NCI-H1105 treated with DMSO at 0.1 percent for 48 hours (cell line): Measurements from ENCODE around the gene LRRFIP2.

Experiments used
- DNase-seq: peaks from one replicate; lab custom pipeline; 2025; lab: John Stamatoyannopoulos, UW

LRRFIP2 gene

DNA sequence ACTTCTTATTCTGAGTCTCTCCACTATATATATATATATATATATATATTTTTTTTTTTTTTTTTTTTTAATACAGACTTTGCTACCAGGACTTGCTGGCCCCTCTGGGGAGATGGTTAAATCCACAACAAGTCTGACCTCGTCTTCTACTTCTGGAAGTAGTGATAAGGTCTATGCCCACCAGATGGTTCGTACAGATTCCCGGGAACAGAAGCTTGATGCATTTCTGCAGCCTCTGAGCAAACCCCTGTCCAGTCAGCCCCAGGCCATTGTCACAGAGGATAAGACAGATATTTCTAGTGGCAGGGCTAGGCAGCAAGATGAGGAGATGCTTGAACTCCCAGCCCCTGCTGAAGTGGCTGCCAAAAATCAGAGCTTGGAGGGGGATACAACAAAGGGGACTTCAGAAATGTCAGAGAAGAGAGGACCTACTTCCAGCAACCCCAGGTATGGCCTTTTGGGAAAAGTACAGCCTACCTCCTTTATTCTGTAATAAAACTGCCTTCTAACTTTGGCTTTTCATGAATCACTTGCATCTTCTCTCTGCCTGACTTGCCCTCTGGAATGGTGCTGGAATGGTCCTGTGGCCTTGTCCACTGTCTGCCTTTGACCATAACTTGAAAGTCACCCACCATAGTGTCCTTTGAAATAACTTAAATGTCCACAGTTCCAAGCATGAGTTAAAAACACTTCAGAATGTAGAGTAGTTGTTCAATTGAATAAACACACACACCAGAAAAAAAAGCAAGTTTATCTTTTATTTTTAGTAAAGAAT lies 148.6 kb downstream of the LRRFIP2 start:
- DNase-seq = no peak

DNA sequence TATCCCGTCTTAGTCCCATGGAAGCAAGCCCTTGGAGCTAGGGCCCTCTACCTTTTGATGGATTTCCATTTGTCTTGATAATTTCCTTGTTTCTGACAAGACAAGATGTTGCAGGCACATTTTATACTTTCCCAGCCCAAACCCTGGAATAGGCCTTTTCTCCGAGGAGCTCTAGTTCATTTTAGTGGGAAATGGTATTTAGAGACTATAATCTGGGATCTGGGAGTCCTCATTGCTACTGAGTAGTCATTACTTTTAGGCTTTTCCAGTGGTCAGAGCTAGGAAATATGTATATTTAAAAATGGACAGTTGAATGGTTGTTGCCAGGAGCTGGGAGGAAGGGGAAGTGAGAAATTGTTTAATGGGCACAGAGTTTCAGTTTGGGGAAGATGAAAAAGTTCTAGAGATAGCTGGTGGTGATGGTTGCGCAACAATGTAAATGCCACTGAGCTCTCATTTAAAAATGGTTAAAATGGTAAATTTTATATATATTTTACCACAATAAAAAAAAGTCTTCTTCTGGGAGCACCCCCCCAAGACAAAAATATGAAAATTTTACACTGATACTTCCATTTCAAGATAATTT lies 149.5 kb downstream of the LRRFIP2 start:
- DNase-seq = no peak

DNA sequence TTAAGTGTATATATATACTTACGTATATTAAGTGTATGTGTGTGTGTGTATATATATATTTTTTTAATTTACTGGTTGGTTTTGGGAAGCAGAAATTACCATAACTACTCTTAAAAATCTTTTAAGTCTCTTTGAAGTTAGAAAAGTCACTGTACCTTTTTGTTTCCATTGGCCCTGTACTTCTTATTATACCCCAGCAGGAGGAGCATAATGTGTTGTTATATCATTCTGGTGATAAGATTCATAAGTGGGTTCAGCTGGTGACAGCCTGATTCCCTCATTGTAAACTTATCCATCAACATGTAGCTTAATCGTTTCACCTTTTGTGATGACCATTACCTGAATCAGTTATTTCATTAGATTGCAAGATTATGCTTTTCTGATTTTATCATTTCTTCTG lies 150.3 kb downstream of the LRRFIP2 start:
- DNase-seq = no peak

DNA sequence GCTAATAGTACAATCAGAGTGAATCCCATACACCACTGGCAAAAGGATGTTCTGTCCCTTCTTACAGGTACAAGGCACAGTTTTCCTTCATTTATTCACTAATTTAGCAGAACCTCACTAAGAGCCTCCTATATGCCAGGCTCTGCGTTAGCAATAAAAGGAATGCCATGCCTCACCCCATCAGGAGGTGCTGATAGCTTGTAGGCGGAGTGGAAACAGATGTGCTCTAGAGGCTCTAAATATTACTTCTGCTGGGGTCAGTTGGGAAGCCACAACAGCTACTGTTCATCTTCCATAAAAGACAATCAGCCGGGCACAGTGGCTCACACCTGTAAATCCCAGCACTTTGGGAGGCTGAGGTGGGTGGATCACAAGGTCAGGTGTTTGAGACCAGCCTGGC lies 156.7 kb downstream of the LRRFIP2 start:
- no peak for DNase-seq

DNA sequence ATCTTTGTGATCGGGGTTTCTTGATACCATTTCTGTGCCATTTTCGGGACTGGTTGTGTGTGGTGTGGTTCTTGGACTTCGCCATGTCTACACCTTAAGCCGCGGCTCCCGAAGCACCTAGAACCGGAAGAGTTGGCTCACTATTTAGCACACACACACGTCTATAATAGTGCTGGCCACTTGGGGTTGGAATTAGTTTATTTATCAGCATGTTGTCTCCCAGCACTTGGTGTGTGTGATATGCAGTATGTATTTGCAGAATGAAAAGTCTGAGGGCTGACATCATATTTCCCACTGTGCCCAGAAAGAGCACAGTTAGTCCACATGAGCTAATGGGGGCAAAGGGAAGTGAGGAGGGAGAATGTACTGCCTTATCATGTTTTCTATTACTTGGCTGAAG lies 157.5 kb downstream of the LRRFIP2 start:
- no peak for DNase-seq

DNA sequence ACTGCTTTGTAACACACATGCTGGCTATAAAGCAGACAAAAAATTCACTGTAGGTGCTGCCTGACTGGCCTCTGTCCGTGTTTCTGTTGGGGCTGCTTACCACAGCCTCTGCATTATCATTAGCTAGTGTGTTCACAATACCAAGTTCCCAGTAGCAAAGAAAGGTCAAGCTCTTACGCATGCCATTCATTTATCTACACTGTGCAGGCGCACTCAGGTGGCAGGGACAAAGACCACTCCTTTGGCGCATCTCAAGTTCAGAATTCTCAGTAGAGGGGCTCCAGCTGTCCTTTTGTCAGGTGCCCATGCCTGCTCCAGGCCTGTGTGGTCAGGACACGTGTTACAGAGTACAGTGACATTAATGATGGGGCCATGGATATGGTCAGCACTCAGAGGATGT lies 158.7 kb downstream of the LRRFIP2 start:
- DNase-seq = no peak

DNA sequence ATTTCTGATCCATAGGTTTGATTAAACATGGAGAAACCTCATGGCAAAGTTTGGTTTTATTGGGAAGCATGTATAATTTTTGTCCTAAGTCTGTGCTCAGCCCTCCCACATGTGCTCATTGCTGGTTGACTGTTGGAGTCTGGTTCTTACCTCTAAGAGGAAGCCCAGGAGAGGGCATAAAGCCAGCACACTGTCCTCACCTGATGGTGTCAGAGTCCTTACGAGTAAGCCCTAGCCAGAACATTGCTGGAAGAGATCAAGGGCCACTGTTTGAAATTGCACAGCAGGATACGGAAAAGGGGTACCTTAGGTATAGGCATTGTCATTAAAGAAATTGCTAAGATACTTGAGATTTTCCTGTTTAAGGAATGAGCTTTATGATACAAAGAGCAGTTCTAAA lies 159.8 kb downstream of the LRRFIP2 start:
- no peak for DNase-seq
